H1 (cell line): Measurements from ENCODE around the gene NCOA5. TPM values are rescaled to one million over a fixed set of nuclear protein-coding genes. Genes with fewer than 3 reads are reported as not detected.

ENCODE experiments used
- CTCF ChIA-PET: fragments of 300-600 bp; sonication (Branson Sonifier 250); formaldehyde crosslinking; loops from one replicate; lab custom pipeline; 2021; ENCODE audit not compliant: partially characterized antibody; lab: Charles Lee
- POLR2A ChIA-PET: fragments of 300-600 bp; sonication (Branson Sonifier 250); formaldehyde crosslinking; loops from one replicate; lab custom pipeline; 2021; ENCODE audit warnings: inconsistent platforms; ENCODE audit not compliant: partially characterized antibody; lab: Charles Lee
- DNase-seq, 2 experiments: peaks; one replicate each; pipeline versions ENCODE4 v3.0.0 to v3.0.0-alpha.2; 2010 to 2022; ENCODE audit warnings: low spot score in 2 of 2, low read depth in 1 of 2, mixed read lengths in 1 of 2
- FAIRE-seq: peaks from 2 replicates; lab custom pipeline; 2011; peaks lifted over from hg19 to GRCh38; lab: Jason Lieb, UNC
- H2AFZ ChIP-seq: 2 replicates; pipeline ENCODE4 v1.8.1; 2012; ENCODE audit warnings: low read length, inconsistent platforms
- H2AK5ac ChIP-seq: 2 replicates; pipeline ENCODE4 v1.6.1; 2013; ENCODE audit warnings: low read depth, low read length
- H2BK120ac ChIP-seq: replicated peaks from 2 replicates; pipeline ENCODE3; 2013; ENCODE audit warnings: low read depth, low read length, inconsistent platforms
- H2BK12ac ChIP-seq: 2 replicates; pipeline ENCODE4 v1.6.1; 2013; ENCODE audit warnings: low read depth, low read length
- H2BK15ac ChIP-seq: 2 replicates; pipeline ENCODE4 v1.6.1; 2013; ENCODE audit warnings: low read length
- H2BK20ac ChIP-seq: 2 replicates; pipeline ENCODE4 v1.6.1; 2013; ENCODE audit warnings: low read length
- H2BK5ac ChIP-seq: 2 replicates; pipeline ENCODE4 v1.6.1; 2013; ENCODE audit warnings: low read depth, low read length
- H3K14ac ChIP-seq: 2 replicates; pipeline ENCODE4 v1.6.1; 2013; ENCODE audit warnings: inconsistent platforms; ENCODE audit not compliant: insufficient read length
- H3K18ac ChIP-seq: 2 replicates; pipeline ENCODE4 v1.6.1; 2013; ENCODE audit warnings: low read length; ENCODE audit errors: extremely low read depth
- H3K23ac ChIP-seq: 2 replicates; pipeline ENCODE4 v1.6.1; 2013; ENCODE audit warnings: inconsistent platforms; ENCODE audit not compliant: insufficient read length
- H3K23me2 ChIP-seq: 2 replicates; pipeline ENCODE4 v1.6.1; 2013; ENCODE audit warnings: low read depth, low read length
- H3K27ac ChIP-seq: 2 replicates; pipeline ENCODE4 v1.6.1; 2011; ENCODE audit warnings: low read depth, low read length, inconsistent platforms
- H3K27me3 ChIP-seq, 4 experiments: replicated peaks in 1 of 4; 1 replicate in 1 of 4; 2 replicates in 3 of 4; pipeline versions ENCODE4 v1.6.1 to v1.8.1; 2011 to 2013; ENCODE audit warnings: low read length in 3 of 4, mild to moderate bottlenecking in 3 of 4, inconsistent platforms in 2 of 4, mixed read lengths in 2 of 4, moderate library complexity in 1 of 4; ENCODE audit not compliant: control insufficient read depth in 3 of 4, insufficient read depth in 3 of 4; ENCODE audit errors: extremely low read depth in 1 of 4
- H3K36me3 ChIP-seq, 4 experiments: 2 replicates each; pipeline versions ENCODE4 v1.6.1 to v1.8.1; 2011 to 2013; ENCODE audit warnings: mild to moderate bottlenecking in 4 of 4, low read length in 3 of 4, moderate library complexity in 2 of 4, control low read depth in 1 of 4, inconsistent platforms in 1 of 4; ENCODE audit not compliant: insufficient read depth in 4 of 4, control insufficient read depth in 2 of 4
- H3K4ac ChIP-seq: replicated peaks from 2 replicates; pipeline ENCODE3; 2013; ENCODE audit warnings: low read length, low read depth, mixed read lengths, inconsistent platforms; ENCODE audit not compliant: insufficient read length
- H3K4me1 ChIP-seq, 4 experiments: replicated peaks in 1 of 4; 1 replicate in 1 of 4; 2 replicates in 3 of 4; pipeline versions ENCODE4 v1.6.1 to v1.8.1; 2011 to 2013; ENCODE audit warnings: low read length in 3 of 4, inconsistent platforms in 2 of 4, mixed read lengths in 1 of 4; ENCODE audit not compliant: insufficient read depth in 4 of 4, control insufficient read depth in 3 of 4
- H3K4me2 ChIP-seq, 2 experiments: 2 replicates each; pipeline versions ENCODE4 v1.6.1 to v1.8.1; 2011 to 2013; ENCODE audit warnings: low read depth in 2 of 2, low read length in 2 of 2, control low read depth in 1 of 2, inconsistent platforms in 1 of 2, mild to moderate bottlenecking in 1 of 2; ENCODE audit not compliant: insufficient read depth in 1 of 2
- H3K4me3 ChIP-seq, 4 experiments: fragments of 200-600, 300-600 bp in 1 of 4; sonication (generic), shearing (Covaris generic), sonication (Bioruptor Twin) in 1 of 4; 2 replicates each; pipeline versions ENCODE4 v1.5.1 to v1.8.1; 2011 to 2016; ENCODE audit warnings: low read length in 4 of 4, low read depth in 3 of 4, control low read depth in 2 of 4, inconsistent platforms in 2 of 4, mild to moderate bottlenecking in 2 of 4, mixed read lengths in 1 of 4, moderate library complexity in 1 of 4; ENCODE audit not compliant: insufficient read depth in 2 of 4; ENCODE audit errors: extremely low read depth in 1 of 4
- H3K56ac ChIP-seq: replicated peaks from 2 replicates; pipeline ENCODE3; 2013; ENCODE audit warnings: low read depth, mild to moderate bottlenecking, mixed read lengths, low read length, inconsistent platforms; ENCODE audit not compliant: insufficient read length
- H3K79me1 ChIP-seq: 2 replicates; pipeline ENCODE4 v1.6.1; 2013; ENCODE audit warnings: low read depth, low read length, control low read depth
- H3K79me2 ChIP-seq, 2 experiments: 2 replicates each; pipeline versions ENCODE4 v1.6.1 to v1.8.1; 2012 to 2013; ENCODE audit warnings: low read length in 2 of 2, mild to moderate bottlenecking in 2 of 2, inconsistent platforms in 1 of 2; ENCODE audit not compliant: insufficient read depth in 2 of 2, control insufficient read depth in 1 of 2
- H3K9ac ChIP-seq, 4 experiments: replicated peaks in 1 of 4; 1 replicate in 1 of 4; 2 replicates in 3 of 4; pipeline versions ENCODE4 v1.6.1 to v1.8.1; 2011 to 2013; ENCODE audit warnings: low read depth in 3 of 4, low read length in 3 of 4, control low read depth in 2 of 4, mild to moderate bottlenecking in 2 of 4, moderate library complexity in 2 of 4, inconsistent platforms in 1 of 4; ENCODE audit errors: extremely low read depth in 1 of 4
- H3K9me3 ChIP-seq, 2 experiments: 2 replicates each; pipeline versions ENCODE4 v1.6.1 to v1.8.1; 2012 to 2013; ENCODE audit warnings: mild to moderate bottlenecking in 2 of 2, moderate library complexity in 2 of 2, control low read depth in 1 of 2, inconsistent platforms in 1 of 2, low read depth in 1 of 2, low read length in 1 of 2, mixed read lengths in 1 of 2; ENCODE audit not compliant: insufficient read depth in 2 of 2
- H4K20me1 ChIP-seq, 2 experiments: replicated peaks in 1 of 2; 2 replicates each; pipeline versions ENCODE3 to v1.8.1; 2011 to 2013; ENCODE audit warnings: inconsistent platforms in 2 of 2, low read length in 2 of 2, mild to moderate bottlenecking in 1 of 2; ENCODE audit not compliant: insufficient read depth in 2 of 2, control insufficient read depth in 1 of 2
- H4K5ac ChIP-seq: 2 replicates; pipeline ENCODE4 v1.6.1; 2013; ENCODE audit warnings: low read length, low read depth, mixed read lengths, inconsistent platforms; ENCODE audit not compliant: insufficient read length
- H4K8ac ChIP-seq: 2 replicates; pipeline ENCODE4 v1.8.0; 2013; ENCODE audit warnings: mild to moderate bottlenecking, moderate library complexity, low read length, inconsistent platforms; ENCODE audit not compliant: insufficient read depth; ENCODE audit errors: extremely low read depth
- H4K91ac ChIP-seq: replicated peaks from 2 replicates; pipeline ENCODE3; 2013; ENCODE audit warnings: low read length, mixed read lengths, inconsistent platforms; ENCODE audit not compliant: insufficient read length
- BCL11A ChIP-seq, 2 experiments: IDR thresholded peaks; one replicate each; pipeline ENCODE4 v1.6.1; 2011; ENCODE audit warnings: low read depth in 2 of 2, low read length in 2 of 2, mild to moderate bottlenecking in 2 of 2
- CBX5 ChIP-seq: fragments of 300-800, 300-1000 bp; sonication (generic); IDR thresholded peaks from 2 replicates; pipeline ENCODE4 v1.7.1; 2016; ENCODE audit warnings: antibody characterized with exemption, low read length, low read depth
- CEBPB ChIP-seq: IDR thresholded peaks from 2 replicates; pipeline ENCODE4 v1.6.1; 2012; ENCODE audit warnings: low read depth, low read length
- GABPA ChIP-seq: IDR thresholded peaks from 2 replicates; pipeline ENCODE4 v1.6.1; 2011; ENCODE audit warnings: mild to moderate bottlenecking, low read length, moderate library complexity, borderline replicate concordance; ENCODE audit not compliant: insufficient read depth
- MAFK ChIP-seq: IDR thresholded peaks from 2 replicates; pipeline ENCODE4 v1.6.1; 2012; ENCODE audit warnings: low read depth, mild to moderate bottlenecking, improper control_type of control experiment, low read length
- PHF8 ChIP-seq: fragments of 200-600 bp; sonication (generic); conservative IDR thresholded peaks from 2 replicates; pipeline ENCODE4 v1.7.1; 2012; ENCODE audit warnings: low read depth, mild to moderate bottlenecking, inconsistent platforms, low read length, moderate library complexity
- RBBP5 ChIP-seq: IDR thresholded peaks from 2 replicates; pipeline ENCODE4 v1.7.1; 2012; ENCODE audit warnings: low read depth, mild to moderate bottlenecking, inconsistent platforms, low read length, moderate library complexity, borderline replicate concordance
- SP4 ChIP-seq: IDR thresholded peaks from 2 replicates; pipeline ENCODE4 v1.6.1; 2012; ENCODE audit warnings: low read length, inconsistent platforms
- USF2 ChIP-seq: IDR thresholded peaks from 2 replicates; pipeline ENCODE4 v1.6.1; 2011; ENCODE audit warnings: low read length, improper control_type of control experiment
- ZNF274 ChIP-seq: IDR thresholded peaks from 2 replicates; pipeline ENCODE4 v1.7.0; 2012; ENCODE audit warnings: low read length, borderline replicate concordance; ENCODE audit errors: extremely low read depth
- WGBS, 2 experiments: shearing (Covaris generic) in 1 of 2; methylation state at CpG; one replicate each; pipeline versions ENCODE4 v1.1.6 to v1.1.7; 2013 to 2015; ENCODE audit warnings: low lambda C conversion rate in 2 of 2, mixed read lengths in 2 of 2, inconsistent platforms in 1 of 2, low coverage in 1 of 2, missing lambda C conversion rate in 1 of 2; ENCODE audit not compliant: insufficient replicate concordance in 2 of 2, insufficient coverage in 1 of 2, insufficient read length in 1 of 2; ENCODE audit errors: extremely low coverage in 1 of 2, missing lambda C conversion rate in 1 of 2; 5-methylcytosine and 5-hydroxymethylcytosine counted together
- polyA plus RNA-seq, 7 experiments: library from polyadenylated mRNA; depleted of rRNA in 3 of 7; stranded (reverse) in 5 of 7; unstranded in 2 of 7; fragments of >200 nt in 5 of 7; fragments of 200-250 nt in 2 of 7; gene quantifications; 1 replicate in 5 of 7; 2 replicates in 1 of 7; 4 replicates in 1 of 7; pipeline versions ENCODE4 v1.2.1 to v1.2.3, GENCODE V29; 2011 to 2013; ENCODE audit warnings: missing spikeins in 2 of 7, mixed read lengths in 2 of 7
- total RNA-seq: library from RNA; stranded (reverse); fragmentation: NEBNext Ultra II Directional; extraction: Animal tissue kit (Norgen Biotek cat#: 25700); gene quantifications from 2 replicates; pipeline ENCODE4 v1.2.1, GENCODE V29; 2021

Gene NCOA5
- total and polyA plus RNA-seq, 2 of the 8 experiments (the other 6 are each of a cell fraction or from before 2014, with no cell fraction given): 20.4 to 29.0 TPM

- H3K4me1 ChIP-seq: peaks cover 0 to 14% (median 12%) of the 10 kb centered on the region in 4 experiments; a peak in 6 of 7 replicates
- no peak overlapping the region for H3K4me2 ChIP-seq
- no peak overlapping the region for H3K9ac ChIP-seq
- FAIRE-seq (no peak), DNase-seq (peak in 1 of 2 experiments; percentile 26)
- H2BK5ac ChIP-seq: no peak overlapping the region
- H3K79me2 ChIP-seq: no peaks in the 10 kb centered on the region
- no peaks in the 10 kb centered on the region for H3K9me3 ChIP-seq
- H3K56ac ChIP-seq: no peak overlapping the region
- H4K5ac ChIP-seq: no peak overlapping the region
- POLR2A ChIA-PET: interaction anchor here (1.1 kb wide), 1 partner anchor 9 kb away, joined by 4 read pairs; no protein-coding TSS in a partner anchor
- H3K27me3 ChIP-seq: peaks cover 4 to 31% (median 26%) of the 10 kb centered on the region in 4 experiments
- H2BK120ac ChIP-seq: no peak overlapping the region
- no peak overlapping the region for H2AK5ac ChIP-seq
- H3K4me3 ChIP-seq: no peak overlapping the region
- H3K23me2 ChIP-seq: peaks cover 10% of the 10 kb centered on the region; the same call in 1 of the 2 replicates
- no peak overlapping the region for H2AFZ ChIP-seq
- TF ChIP-seq PHF8 (no peak), USF2 (no peak), MAFK (no peak), CBX5 (no peak), CEBPB (no peak), ZNF274 (no peak), SP4 (no peak), GABPA (no peak), RBBP5 (no peak), BCL11A (IDR thresholded peaks at IDR 0.05; ENCODE audit: low read depth in 2 of 2, low read length in 2 of 2) (no peak)
- TF ChIP-seq, all 59 proteins: peak for 0
- H4K8ac ChIP-seq: no peak overlapping the region
- no peak overlapping the region for H3K14ac ChIP-seq
- H3K18ac ChIP-seq: no peak overlapping the region
- WGBS, 2 experiments: 88% methylated on average over 4 of the region's 4 CpGs; no CpG with 5 or more reads in 1 of the 2 experiments
- H3K79me1 ChIP-seq: no peaks in the 10 kb centered on the region
- peaks cover 10 to 25% of the 10 kb centered on the region in 2 experiments for H4K20me1 ChIP-seq
- H4K91ac ChIP-seq: no peak overlapping the region
- no peak overlapping the region for H2BK15ac ChIP-seq
- H3K36me3 ChIP-seq: peaks cover 29 to 40% (median 37%) of the 10 kb centered on the region in 4 experiments
- no peak overlapping the region for H2BK20ac ChIP-seq
- H2BK12ac ChIP-seq: no peak overlapping the region
- H3K4ac ChIP-seq: no peak overlapping the region
- H3K23ac ChIP-seq: no peak overlapping the region
- H3K27ac ChIP-seq: no peak overlapping the region
- CTCF ChIA-PET: interaction anchor here (0.6 to 3.1 kb wide), 7 partner anchors 17 to 48 kb away, joined by 3 to 15 read pairs (median 5); no protein-coding TSS in a partner anchor
These were observed 28.8 kb downstream of the NCOA5 start for GRCh38 chr20:46060975-46061374.
